ENCODE results near the gene TOMM6.

- TF ChIP-seq ZFX (IDR thresholded peaks at IDR 0.05): no peak
- TF ChIP-seq MAX (IDR thresholded peaks at IDR 0.05): no peak
- no peak for TF ChIP-seq CBX3 (IDR thresholded peaks at IDR 0.05; ENCODE audit: low read depth)
- TF ChIP-seq FOSL1 (IDR thresholded peaks at IDR 0.05; ENCODE audit: low read depth): no peak
- no peak for TF ChIP-seq CTCF (IDR thresholded peaks at IDR 0.05 in 2 of 3, conservative IDR thresholded peaks at IDR 0.05 in 1 of 3; ENCODE audit: borderline replicate concordance in 1 of 3, insufficient read depth in 1 of 3, low read depth in 2 of 3, low read length in 2 of 3)
- no peak for TF ChIP-seq JUND (IDR thresholded peaks at IDR 0.05)
- TF ChIP-seq ZNF274 (IDR thresholded peaks at IDR 0.05; ENCODE audit: low read depth, low read length): no peak
- TF ChIP-seq SIN3A (IDR thresholded peaks at IDR 0.05; ENCODE audit: low read depth): no peak
- no peak for TF ChIP-seq REST (IDR thresholded peaks at IDR 0.05; ENCODE audit: low read depth)
- TF ChIP-seq, protein P1, sequence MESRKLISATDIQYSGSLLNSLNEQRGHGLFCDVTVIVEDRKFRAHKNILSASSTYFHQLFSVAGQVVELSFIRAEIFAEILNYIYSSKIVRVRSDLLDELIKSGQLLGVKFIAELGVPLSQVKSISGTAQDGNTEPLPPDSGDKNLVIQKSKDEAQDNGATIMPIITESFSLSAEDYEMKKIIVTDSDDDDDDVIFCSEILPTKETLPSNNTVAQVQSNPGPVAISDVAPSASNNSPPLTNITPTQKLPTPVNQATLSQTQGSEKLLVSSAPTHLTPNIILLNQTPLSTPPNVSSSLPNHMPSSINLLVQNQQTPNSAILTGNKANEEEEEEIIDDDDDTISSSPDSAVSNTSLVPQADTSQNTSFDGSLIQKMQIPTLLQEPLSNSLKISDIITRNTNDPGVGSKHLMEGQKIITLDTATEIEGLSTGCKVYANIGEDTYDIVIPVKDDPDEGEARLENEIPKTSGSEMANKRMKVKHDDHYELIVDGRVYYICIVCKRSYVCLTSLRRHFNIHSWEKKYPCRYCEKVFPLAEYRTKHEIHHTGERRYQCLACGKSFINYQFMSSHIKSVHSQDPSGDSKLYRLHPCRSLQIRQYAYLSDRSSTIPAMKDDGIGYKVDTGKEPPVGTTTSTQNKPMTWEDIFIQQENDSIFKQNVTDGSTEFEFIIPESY (IDR thresholded peaks at IDR 0.05; ENCODE audit: extremely low read depth, insufficient replicate concordance, low read length): no peak
- no peak for TF ChIP-seq EZH2 (IDR thresholded peaks at IDR 0.05)
- no peak for TF ChIP-seq YY1 (IDR thresholded peaks at IDR 0.05; ENCODE audit: extremely low read depth, insufficient replicate concordance, low read depth, low read length)
- TF ChIP-seq EZH2phosphoT487 (IDR thresholded peaks at IDR 0.05; ENCODE audit: borderline replicate concordance): no peak
- TF ChIP-seq POLR2A (IDR thresholded peaks at IDR 0.05; ENCODE audit: borderline replicate concordance, extremely low read depth, insufficient read depth, insufficient read length): no peak
Observed at GRCh38 chr6:41791305-41791704, 3.8 kb downstream of the TOMM6 start.
